Activated T-helper 9 cell treated with anti-CD3 and anti-CD28 coated beads, Interleukin-2, amount 50 U/mL, for 16 hours (primary cell): ENCODE results near the gene NGFR.
A peak's percentile ranks its signal among the peaks of the same experiment; 100 is the strongest.
"Not testable (repeated sequence)": the region's sequence is repeated elsewhere in the genome, so short reads cannot be mapped to it uniquely, and the experiment has no call there.

Source experiments
- DNase-seq: peaks from one replicate; pipeline ENCODE4 v3.0.0-alpha.2; 2020; ENCODE audit warnings: low read depth

Gene NGFR

DNA sequence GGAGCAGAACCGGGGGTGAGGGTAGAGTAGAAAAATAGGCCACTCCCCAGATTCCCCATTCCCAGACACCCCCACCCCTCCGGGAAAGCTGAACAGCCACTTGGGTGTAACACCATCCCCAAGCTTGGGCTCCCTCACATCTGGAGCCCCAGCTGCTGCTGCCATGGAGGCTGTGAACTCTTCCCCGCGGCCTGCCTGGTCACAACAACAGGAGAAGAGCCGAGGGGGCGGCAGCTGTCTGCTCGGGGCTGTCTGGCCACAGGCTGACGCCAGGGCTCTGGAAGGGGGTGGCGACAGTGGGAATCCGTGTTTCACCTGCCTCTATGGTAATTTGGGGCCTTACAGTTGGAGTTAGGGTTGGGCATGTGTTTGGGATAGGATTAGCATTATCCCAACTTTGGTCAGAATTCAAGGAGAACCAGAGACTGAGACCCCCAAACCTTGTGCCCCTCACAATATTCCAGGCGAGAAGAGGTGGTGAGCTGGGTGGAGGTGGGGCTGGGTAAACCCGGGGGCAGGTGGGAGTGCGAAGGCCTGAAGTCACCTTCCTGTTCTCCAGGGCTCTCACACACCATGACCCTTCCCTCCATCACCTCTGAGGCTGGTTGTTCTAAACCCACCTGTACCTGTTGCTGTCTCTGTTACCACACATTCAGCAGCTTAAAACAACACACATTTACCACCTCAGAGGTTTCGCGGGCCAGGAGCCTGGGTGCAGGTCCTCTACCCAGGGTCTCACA lies 50.9 kb downstream of the NGFR start:
- DNase-seq = no peak

DNA sequence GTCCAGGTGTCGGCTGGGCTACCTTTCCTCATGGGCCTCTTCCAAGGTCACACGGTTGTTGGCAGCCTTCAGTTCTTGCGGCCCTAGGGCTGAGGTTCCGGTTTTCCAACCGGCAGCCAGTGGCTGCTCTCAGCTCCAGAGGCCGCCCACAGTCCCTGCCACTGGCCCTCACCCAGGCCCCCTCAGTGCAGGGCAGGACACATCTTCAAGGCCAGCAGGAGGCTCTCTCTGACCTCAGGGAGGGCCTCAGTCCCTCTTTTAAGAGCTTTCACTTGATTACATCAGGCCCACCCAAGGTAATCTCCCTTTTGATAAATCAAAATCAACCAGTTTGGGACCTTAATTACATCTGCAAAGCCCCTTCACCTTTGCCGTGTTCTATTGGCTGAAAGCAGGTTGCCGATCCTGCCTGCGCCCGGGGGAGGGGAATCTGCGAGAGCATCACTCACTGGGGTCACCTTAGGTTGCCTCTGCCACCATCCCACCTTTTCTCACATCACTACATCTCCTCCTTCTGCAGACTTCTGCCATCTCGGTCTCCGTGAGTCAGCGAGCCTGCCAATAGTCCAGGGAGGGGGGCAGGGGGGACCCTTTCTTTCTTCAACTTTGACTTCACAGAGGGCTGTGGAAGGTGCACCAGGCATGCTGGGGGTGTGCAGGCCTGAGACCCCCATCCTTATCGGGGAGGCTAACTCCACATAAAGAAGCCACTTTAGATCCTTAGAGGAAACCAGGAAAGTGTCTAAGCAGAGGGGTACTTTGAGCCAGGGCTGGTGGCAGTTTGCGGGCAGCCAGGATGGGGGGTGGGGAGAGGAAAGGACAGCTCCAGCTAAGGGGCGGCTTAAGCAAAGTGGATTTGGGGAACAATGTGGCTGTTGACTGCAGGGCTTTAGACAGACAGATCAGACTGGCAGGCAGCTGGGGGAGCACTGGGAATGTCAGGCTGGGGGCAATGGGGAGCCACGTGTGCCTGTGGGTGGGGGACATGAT lies 51.7 kb downstream of the NGFR start:
- no peak for DNase-seq

DNA sequence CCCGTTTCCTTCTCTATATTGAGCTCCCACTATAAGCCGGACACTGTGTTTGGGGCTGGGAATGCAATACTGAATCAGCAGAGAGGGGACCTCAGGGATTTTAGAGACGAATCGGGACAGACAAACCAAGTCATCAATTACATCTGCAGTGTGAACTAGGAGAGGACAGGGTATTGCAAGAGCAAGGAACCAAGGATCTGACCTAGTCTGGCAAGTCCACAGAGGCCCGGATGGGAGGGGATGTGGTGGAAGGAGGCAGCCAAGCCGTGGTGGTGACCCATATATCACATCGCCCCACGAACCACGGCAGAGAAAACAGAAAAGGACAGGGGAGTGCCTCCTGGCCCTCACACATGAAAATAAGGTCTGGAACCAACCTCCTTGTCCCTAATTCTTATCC lies 52.5 kb downstream of the NGFR start:
- DNase-seq = no peak

DNA sequence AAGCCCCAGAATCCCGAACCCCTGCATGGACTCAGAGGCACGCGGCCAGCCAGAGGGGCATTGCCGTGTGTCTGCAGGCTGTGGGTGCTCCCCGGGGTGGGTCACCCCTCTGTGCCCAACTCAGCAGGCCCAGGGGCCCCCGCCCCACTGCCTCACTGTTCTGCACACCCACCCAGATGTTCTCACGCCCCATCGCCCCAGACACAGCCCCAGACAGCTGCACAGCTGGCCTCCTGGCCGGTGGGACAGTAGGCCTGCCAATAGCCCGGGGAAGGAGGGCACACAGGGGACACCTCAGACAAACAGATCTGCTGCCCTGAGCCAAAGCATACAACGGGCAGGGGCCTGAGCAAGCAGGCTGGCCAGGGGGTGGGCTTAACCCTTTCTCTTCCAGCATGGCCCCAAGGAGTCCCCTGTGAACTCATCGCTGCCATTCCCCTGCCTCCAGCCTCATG lies 53.0 kb downstream of the NGFR start:
- no peak for DNase-seq

DNA sequence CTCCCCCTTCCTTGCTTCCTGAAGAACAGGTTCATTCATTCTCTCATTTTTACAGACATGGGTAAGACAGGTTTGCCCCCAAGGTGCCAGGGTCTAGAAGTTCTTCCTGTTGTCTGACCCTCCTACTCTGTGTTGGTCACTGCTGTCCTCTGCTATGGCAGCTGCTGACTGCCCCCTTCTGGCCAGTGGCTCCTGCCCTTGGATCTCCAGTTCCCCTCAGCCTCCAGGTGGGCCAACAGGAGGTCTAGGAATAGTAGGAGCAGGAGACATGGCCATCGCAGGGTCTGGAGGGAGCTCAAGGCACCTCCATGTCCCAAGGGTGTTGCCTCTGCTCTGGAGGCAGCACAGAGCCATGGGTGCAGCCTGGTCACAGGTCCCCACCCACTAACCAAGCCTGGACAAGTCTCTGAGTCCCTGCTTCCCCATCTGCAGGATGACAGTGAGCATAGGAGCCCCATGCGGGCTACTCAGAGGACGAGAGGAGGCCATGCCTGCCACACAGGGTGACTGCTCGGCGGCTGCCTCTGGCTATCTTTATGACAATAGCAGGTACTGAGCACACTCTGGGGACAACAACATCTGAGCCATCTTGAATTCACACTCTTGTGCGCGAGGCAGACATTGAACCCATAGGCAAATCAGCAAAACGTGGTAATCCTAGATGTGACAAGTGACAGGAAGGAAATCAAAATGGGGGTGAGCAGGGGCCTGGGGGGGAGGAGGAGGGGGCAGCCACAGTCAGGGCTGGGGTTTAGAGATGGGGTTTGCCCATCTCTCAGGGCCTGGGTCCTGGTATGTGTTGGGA lies 53.6 kb downstream of the NGFR start:
- DNase-seq = no peak

DNA sequence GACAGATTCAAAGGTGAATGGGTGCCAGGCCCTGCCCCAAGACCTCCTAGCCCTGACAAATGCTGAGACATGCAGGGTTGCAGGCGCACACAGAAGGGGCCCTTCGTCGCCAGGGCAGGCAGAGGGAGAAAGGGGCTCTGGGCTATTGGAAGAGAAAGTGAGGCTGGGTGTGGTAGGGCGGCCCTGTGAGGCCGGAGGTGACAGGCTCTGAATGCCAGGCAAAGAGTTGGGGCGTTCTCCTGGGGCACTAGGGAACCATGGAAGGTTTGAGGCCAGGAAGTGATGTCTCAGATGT lies 54.2 kb downstream of the NGFR start:
- DNase-seq = no peak

DNA sequence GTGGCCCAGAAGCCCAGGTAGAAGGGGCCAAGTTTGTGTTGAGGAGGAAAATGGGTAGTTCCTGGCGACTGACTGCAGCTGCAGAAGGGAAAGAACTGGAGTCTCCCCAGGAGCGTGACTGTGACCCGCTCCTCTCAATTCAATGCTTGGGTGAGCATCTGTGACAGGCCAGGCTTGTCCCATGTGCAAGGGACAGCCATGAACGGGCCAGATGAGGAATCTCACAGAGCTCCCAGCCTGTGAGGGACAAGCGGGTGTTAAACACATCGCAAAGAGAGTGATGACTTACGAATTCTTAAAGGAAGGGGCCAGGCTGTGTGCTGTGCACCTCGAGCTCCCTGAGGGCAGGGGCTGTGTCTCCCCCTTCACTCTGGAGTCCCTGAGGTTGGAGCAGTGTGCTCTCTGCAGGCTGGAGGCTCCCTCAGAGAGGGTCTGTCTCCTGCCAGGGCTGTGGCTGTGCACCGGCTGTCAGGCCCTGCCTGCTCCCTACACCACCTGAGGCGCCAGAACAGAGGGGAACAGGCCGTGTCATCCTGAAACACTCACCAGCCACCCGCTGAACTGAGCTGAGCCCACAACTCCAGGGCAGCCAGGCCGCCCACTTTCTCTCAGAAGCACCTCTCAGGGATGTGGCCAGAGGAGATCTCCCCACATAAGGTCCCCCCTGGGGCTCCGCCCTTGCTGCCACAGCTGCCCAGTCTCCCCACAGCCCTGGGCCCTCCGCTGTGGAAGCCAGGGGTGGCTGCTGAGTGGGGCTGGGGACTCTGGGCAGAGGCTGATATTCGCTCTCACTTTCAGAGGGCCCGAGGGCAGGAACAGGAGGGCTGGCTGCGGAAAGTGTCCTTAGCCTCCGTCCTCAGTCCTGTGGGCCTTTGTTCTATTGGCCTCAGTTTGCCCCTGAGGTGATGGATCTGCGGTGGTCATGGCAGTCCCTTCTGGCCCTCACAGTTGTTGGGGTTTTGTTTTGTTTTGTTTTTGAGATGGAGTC lies 54.9 kb downstream of the NGFR start:
- DNase-seq = no peak

DNA sequence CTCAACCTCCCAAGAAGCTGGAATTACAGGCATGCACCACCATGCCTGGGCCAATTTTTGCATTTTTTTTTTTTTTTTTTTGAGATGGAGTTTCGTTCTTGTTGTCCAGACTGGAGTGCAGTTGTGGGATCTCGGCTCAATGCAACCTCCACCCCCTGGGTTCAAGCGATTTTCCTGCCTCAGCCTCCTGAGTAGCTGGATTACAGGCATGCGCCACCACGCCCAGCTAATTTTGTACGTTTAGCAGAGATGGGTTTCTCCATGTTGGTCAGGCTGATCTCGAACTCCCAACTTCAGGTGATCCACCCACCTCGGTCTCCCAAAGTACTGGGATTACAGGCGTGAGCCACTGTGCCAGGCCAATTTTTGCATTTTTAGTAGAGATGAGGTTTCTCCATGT lies 55.7 kb downstream of the NGFR start:
- not testable (repeated sequence) for DNase-seq

DNA sequence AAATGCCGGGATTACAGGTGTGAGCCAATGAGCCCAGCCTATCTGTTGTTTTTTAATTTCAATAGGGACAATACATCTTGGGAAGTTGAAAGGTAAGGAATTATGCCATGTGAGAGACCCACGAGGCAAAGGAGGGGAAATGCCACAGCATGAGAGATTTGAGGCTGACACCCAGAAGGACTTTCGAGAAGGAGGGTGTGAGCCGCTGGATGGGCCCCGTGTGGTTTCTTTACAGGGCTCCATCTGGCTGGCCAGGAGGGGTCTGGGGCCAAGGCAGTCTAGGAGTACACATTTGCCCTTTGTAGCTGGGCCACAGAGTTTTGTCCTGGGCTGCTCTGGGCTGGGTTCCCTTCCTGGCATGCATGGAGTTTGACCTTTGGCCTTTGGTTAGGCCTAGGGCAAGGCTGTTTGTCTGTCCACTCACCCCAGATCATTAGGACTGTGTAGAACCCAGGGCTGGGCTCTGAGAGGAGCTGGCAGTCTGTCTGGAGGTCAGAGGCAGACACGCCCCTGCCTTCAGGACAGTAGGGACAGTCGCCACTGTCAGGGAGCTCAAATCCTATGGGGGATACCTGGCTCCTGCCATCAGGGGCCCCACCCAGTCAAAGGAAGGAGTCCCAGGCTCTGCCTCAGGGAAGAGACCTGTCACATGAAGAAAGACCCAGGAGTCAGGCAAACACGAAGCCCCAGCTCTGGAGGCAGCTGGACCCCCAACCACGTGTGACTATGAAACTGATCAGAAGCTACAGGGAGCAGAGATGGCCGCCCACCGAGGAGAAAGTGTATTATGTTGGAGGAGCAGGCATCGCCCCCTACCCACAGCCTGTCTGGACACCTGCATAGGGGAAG lies 56.4 kb downstream of the NGFR start:
- no peak for DNase-seq

DNA sequence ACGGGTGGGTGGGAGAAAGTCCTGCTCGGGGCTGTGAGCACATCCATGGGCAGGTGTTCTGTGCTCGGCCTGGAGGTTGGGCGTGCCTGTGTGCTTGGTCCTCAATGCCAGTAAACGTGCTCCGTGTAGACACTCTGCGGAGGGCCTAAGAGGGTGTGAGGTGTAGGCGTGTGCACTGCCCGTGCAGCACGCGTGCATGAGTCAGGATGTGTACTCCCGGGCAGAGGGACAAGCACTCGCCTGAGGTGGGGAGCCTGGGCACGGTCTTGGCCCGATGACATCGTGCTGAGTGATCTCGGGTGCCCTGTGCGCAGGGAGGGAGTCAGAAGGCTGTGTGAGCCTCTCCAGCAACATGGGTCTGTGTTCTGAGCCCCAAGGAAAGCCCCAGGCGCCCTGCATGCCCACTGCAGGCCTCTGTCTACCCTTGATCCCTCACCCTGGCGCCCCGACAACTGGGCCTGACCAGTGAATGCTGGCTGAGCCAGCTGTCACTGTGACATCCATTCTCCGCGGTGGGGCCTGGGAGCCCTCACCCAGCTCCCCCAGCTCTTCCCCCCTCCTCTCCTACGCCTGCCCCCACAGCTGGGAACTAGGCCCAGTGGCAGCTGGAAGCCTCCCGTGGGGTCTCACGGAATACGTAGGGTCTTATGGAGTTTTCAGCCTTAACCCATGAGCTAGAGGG lies 57.1 kb downstream of the NGFR start:
- DNase-seq = no peak

DNA sequence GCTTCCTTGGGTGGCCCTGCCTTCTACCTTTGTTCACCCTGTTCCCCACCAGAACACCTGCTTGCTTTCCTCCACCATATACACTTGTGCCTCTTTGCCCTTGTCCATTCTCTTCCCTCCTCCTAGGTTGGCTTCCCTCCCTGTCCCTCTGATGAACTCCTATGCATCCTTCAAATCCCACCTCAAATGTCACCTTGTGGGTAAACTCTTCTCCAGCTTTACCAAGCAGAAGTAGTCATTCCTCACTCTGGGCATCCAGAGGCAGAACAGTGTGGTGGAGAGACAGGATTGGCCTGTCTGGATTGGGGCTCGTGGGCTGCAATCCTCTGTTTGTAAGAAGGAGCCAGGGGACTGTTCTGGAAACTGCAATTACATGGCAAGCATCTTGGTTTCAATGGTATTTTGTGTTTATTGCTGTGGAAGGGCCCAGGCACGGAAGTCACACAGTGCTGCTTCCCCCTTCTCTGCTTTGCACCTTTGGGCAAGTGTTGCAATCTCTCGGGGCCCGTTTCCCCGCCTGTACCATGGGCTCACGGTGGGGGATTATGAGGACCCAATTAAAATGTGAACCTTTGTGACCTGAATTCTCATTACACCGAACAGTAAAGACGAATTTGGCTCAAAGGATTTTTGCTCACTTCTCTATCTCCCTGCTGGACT lies 58.7 kb downstream of the NGFR start:
- DNase-seq = no peak

DNA sequence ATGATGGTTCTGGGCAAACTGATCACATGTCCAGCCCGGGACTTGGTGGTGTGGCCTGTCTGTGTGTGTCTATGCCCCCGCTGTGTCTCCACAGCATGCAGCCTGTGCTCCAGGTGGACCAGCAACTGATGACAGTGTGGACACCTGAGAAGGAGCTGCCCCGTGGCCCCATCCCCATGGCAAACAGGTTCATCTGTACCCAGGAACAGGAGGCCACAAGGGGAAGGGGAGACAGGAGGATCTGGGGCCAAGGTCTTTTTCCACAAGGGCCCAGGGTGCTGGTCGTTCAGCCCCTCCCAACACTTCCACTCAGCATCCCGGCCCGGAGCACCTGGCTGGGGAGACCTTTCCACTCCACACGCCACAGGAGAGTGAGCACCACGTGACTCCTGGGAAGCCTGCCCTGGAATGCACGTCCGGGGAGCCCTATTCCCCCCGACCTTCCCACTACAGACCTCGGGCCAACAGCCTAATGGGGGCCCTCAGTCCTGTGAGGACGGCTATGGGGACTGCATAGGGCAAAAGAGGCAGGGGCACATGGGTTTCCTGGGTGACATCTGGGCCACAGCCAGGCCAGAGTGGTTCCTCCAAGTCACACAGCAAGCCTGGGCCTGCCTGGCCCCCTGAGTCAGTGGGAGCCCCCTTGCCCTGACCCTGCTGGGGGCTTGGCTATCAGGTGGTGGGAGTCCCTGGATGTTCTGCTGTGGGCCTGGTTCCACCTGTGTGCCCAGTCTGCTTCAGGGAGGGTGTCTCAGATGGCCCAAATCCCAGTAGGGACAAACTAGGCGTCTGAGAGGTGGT lies 59.8 kb downstream of the NGFR start:
- DNase-seq = no peak

DNA sequence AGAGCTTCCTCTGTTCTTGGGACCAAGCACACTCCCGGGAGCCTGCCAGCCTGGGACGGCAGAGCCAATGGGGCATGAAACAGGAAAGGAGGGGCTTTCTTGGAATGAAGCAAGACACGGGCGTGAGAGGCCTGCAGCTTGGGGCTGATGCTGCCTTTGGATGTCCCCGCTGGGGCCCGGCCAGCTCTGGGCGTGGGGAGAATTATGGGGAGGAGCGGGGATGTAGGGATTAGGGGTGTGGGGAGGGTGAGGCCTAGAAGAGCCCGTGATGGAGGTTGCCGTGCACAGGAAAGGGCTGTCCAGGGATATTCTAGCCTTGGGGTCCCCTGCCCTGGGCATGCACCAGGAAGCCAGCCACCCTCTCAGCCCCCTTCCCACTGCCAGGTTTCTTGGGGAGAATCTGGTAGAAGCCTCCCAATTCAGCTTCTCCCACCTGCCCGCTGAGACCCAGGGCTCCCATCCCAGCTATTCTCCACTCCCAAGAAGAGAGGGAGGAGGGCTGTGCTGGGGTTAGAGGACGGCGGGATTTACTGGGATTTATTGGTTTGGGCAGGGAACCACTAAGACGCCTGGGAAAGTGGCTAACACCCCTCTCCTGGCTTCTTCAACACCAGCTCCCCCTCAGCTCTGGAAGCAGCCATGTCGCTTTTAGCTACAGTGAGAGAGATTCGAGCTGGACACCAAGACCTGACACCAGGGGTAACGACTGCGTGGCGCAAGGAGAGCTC lies 60.6 kb downstream of the NGFR start:
- no peak for DNase-seq

DNA sequence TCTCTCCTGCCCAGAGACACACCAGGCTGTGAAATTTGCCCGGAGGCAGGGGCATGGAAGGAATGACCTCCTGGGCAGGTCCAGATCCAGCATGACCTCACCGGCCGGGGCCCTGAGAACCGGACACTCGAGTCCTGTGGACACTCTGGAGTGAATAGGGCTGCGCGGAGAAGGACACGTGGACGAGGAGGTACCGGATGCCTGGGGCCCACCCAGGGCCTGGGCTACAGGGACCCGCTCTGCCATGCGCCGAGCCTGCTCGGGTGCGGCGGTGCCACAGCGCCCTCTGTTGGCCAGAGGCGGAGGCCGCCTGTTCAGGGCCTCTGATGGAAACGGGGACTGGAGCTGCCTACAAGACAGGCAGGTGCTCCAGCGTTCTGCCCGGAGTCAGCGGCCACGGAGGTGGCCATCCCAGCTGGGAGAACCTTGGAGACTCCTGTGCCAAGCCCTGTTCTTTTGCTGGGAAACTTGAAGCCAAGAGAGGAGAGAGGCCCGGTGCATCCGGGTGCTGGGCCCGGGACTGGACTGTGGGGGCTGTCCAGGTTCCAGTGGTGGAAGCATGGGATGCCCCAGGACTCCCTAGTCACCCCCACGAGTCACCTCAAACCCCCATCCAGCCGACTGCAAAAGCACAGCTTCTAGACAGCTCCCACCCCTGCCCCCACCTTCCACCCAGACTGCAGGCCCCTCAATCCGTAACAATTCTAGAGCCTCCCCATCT lies 61.3 kb downstream of the NGFR start:
- DNase-seq = peak; percentile 67

DNA sequence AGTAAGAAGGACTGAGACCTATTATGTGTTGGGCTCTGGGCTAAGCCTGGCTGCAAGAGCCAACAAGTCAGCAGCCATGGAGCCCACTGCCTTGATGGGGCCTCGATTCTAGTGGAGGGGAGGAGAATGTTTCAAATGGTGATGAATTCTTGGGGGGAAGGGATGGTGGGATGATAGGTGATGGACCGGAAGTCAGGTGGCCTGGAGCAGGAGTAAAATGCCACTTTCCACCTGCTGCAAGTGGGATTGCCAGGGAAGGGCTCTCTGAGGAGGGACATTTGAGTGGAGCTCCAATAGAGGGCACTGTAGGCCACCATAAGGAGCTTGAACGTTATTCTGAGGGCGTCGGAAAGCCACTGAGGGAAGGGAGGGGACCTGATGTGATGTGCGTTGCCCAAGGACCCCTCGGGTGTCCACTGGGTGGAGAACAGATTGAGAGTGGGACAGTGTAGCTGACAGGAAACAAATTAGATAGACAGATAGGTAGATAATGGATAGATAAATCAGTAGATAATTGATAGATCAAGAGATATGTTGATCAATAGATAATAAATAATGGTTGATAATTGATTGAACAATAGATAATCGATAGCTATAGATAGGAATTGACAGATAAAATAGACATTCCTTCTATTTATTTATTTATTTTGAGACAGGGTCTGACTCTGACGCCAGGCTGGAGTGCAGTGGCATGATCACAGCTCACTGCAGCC lies 62.4 kb downstream of the NGFR start:
- DNase-seq = no peak
